CD4-positive, alpha-beta memory T cell (primary cell): ENCODE results near the gene SPRR5. TPM values are rescaled to one million over a fixed set of nuclear protein-coding genes. Genes with fewer than 3 reads are reported as not detected.

Experiments used
- CTCF ChIA-PET: fragments of 350-600 bp; sonication (Branson Sonifier 250); formaldehyde crosslinking; loops from one replicate; lab custom pipeline; 2021; ENCODE audit warnings: inconsistent platforms; ENCODE audit not compliant: partially characterized antibody; lab: Charles Lee
- POLR2A ChIA-PET: fragments of 350-600 bp; sonication (Branson Sonifier 250); formaldehyde crosslinking; loops from one replicate; lab custom pipeline; 2021; ENCODE audit not compliant: partially characterized antibody; lab: Charles Lee
- DNase-seq, 5 donors: peaks; one replicate each; pipeline versions ENCODE4 v3.0.0 to v3.0.0-alpha.2; 2020 to 2022; ENCODE audit warnings: mixed read lengths in 1 of 5
- H3K27ac ChIP-seq: one replicate; pipeline ENCODE4 v1.7.0; 2013; ENCODE audit warnings: low read depth, low read length
- H3K27me3 ChIP-seq: 2 replicates; pipeline ENCODE4 v1.7.0; 2013; ENCODE audit warnings: mild to moderate bottlenecking, low read length, moderate library complexity; ENCODE audit not compliant: insufficient read depth
- H3K36me3 ChIP-seq: 2 replicates; pipeline ENCODE4 v1.7.0; 2013; ENCODE audit warnings: mild to moderate bottlenecking, low read length, moderate library complexity; ENCODE audit not compliant: insufficient read depth
- H3K4me1 ChIP-seq: 2 replicates; pipeline ENCODE4 v1.7.0; 2013; ENCODE audit warnings: mild to moderate bottlenecking, low read length, moderate library complexity; ENCODE audit not compliant: insufficient read depth
- H3K4me3 ChIP-seq, 2 donors: one replicate each; pipeline ENCODE4 v1.7.0; 2013; ENCODE audit warnings: low read length in 2 of 2, mild to moderate bottlenecking in 1 of 2
- H3K9me3 ChIP-seq, 2 donors: one replicate each; pipeline ENCODE4 v1.7.0; 2013; ENCODE audit warnings: low read length in 2 of 2, control low read depth in 1 of 2; ENCODE audit not compliant: control insufficient read depth in 1 of 2
- H3K27ac Mint-ChIP-seq, 7 donors: one replicate each; pipeline ENCODE4 v1.8.0; 2020 to 2021; ENCODE audit warnings: mixed read lengths in 7 of 7, mild to moderate bottlenecking in 6 of 7, inconsistent platforms in 3 of 7, moderate library complexity in 3 of 7
- H3K27me3 Mint-ChIP-seq, 2 donors: one replicate each; pipeline ENCODE4 v1.8.0; 2020 to 2021; ENCODE audit warnings: mixed read lengths in 2 of 2
- H3K36me3 Mint-ChIP-seq, 2 donors: one replicate each; pipeline ENCODE4 v1.8.0; 2020 to 2021; ENCODE audit warnings: mixed read lengths in 2 of 2, inconsistent platforms in 1 of 2, mild to moderate bottlenecking in 1 of 2
- H3K4me1 Mint-ChIP-seq, 4 donors: one replicate each; pipeline ENCODE4 v1.8.0; 2020 to 2021; ENCODE audit warnings: mixed read lengths in 4 of 4, mild to moderate bottlenecking in 1 of 4
- H3K4me3 Mint-ChIP-seq, 8 donors: one replicate each; pipeline ENCODE4 v1.8.0; 2020 to 2021; ENCODE audit warnings: mixed read lengths in 8 of 8, mild to moderate bottlenecking in 7 of 8, moderate library complexity in 6 of 8, inconsistent platforms in 3 of 8
- H3K9me3 Mint-ChIP-seq, 8 donors: one replicate each; pipeline ENCODE4 v1.8.0; 2020 to 2021; ENCODE audit warnings: mixed read lengths in 8 of 8, mild to moderate bottlenecking in 5 of 8, inconsistent platforms in 3 of 8, moderate library complexity in 1 of 8
- intact Hi-C: fragments of 100-400 bp; cut with micrococcal nuclease; formaldehyde crosslinking; loops from one replicate; pipeline ENCODE4 v1.15.1; 2023
- polyA plus RNA-seq, 2 donors: library from polyadenylated mRNA; unstranded; fragments of 300-500 nt; fragmentation: Illumina TruSeq; gene quantifications; one replicate each; pipeline ENCODE4 v1.2.3, GENCODE V29; 2021
- total RNA-seq, 2 experiments: library from RNA; stranded (reverse); gene quantifications; one replicate each; pipeline ENCODE4 v1.2.3, GENCODE V29; 2021

Gene SPRR5
- total and polyA plus RNA-seq, 4 experiments from 2014 or later = not detected

DNA sequence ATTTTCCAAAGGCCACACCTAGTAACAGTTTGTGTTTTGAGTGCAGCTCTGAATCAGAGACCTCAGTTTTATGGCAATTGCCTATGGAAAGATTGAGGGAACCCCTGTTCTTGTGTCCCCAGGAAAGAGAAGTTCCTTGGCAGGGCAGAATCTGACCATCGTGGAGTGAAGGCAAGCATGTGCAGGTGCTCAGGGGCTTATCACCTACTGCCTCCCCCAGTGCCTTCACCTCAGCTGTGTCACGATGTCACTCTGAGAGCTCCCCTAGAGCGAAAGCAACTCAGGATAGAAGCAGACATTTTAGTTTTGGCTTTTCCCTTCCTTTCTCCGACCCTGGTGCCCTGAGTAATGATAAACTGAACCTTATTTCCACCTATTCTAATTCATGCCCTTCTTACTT is 35.1 kb downstream of the SPRR5 start:
- DNase-seq = no peak
- no peaks in the 10 kb centered on the region for H3K4me1 ChIP-seq
- Mint-ChIP-seq H3K4me3 (no peak overlapping the region), H3K36me3 (no peaks in the 10 kb centered on the region), H3K27me3 (peaks cover 24 to 49% of the 10 kb centered on the region in 2 donors), H3K27ac (no peak overlapping the region), H3K9me3 (peaks cover 0 to 1% (median 0%) of the 10 kb centered on the region in 8 donors), H3K4me1 (no peaks in the 10 kb centered on the region)
- no peaks in the 10 kb centered on the region for H3K36me3 ChIP-seq
- H3K27me3 ChIP-seq = no peaks in the 10 kb centered on the region
- POLR2A ChIA-PET = no interaction called here
- CTCF ChIA-PET = no interaction called here
- H3K4me3 ChIP-seq = no peak overlapping the region
- no peak overlapping the region for H3K27ac ChIP-seq
- intact Hi-C loops = no loop called here
- no peaks in the 10 kb centered on the region for H3K9me3 ChIP-seq

DNA sequence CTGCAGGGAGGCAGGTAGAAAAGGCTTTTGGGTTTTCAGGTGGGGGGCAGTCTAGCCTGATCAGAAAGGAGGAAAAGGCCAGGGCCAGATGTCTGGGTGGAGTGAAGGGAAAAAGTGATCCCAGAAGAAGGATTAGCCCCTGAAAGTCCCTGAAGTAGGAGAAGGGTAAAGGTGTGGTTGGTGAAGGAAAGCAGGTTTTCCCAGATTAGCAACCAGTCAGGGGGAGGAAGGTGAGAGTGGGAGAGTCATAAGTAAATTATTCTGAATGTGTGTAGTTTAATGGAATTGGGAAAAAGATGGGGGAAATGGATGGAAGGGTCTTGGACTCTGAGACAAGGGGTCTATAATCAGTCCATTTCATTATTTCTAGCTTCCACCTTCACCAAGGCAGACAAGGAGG is 36.2 kb downstream of the SPRR5 start:
- no peak for DNase-seq
- CTCF ChIA-PET = no interaction called here
- Mint-ChIP-seq H3K9me3 (peaks cover 0 to 1% (median 0%) of the 10 kb centered on the region in 8 donors), H3K27ac (no peak overlapping the region), H3K27me3 (peaks cover 28 to 51% of the 10 kb centered on the region in 2 donors), H3K4me3 (no peak overlapping the region), H3K4me1 (no peaks in the 10 kb centered on the region), H3K36me3 (no peaks in the 10 kb centered on the region)
- Histone ChIP-seq H3K27me3 (no peaks in the 10 kb centered on the region), H3K4me3 (no peak overlapping the region), H3K9me3 (no peaks in the 10 kb centered on the region), H3K4me1 (no peaks in the 10 kb centered on the region), H3K27ac (no peak overlapping the region), H3K36me3 (no peaks in the 10 kb centered on the region)
- POLR2A ChIA-PET = no interaction called here
- intact Hi-C loops = no loop called here

DNA sequence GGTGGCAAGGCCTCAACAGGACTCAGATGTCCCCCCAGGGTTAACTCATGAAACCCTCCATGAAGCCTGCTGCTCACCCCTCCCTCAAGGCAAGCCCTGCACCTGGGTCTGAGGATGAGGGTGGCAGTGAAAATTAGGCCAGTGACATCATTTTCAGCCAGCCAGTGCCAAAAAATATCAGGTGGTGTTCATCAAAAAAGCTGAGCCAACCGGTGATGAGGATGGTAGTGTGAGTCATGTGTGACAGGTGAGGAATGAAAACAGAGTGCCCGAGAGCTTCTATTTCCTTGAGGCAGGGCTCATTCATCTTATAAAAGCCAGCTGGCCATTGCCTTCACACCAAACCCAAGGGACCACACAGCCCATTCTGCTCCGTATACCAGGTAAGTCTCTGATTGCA is 36.7 kb downstream of the SPRR5 start, which contains the start of gene SPRR1A:
SPRR1A (plus strand) TSS at position 339 of the 400 bp plus-strand sequence. CDS start 1,150 bp downstream, outside the sequence.
- H3K9me3 ChIP-seq = no peaks in the 10 kb centered on the region
- Mint-ChIP-seq H3K4me1 (no peaks in the 10 kb centered on the region), H3K4me3 (no peak within 1 kb of the TSS), H3K9me3 (peaks cover 0 to 1% (median 0%) of the 10 kb centered on the region in 8 donors), H3K27ac (no peak within 1 kb of the TSS), H3K36me3 (no peaks in the 10 kb centered on the region), H3K27me3 (peaks cover 32 to 47% of the 10 kb centered on the region in 2 donors)
- no peak for DNase-seq
- no peak within 1 kb of the TSS for H3K27ac ChIP-seq
- H3K27me3 ChIP-seq = no peaks in the 10 kb centered on the region
- intact Hi-C loops = no loop called here
- ChIA-PET CTCF (no interaction called here), POLR2A (no interaction called here)
- no peaks in the 10 kb centered on the region for H3K36me3 ChIP-seq
- no peak within 1 kb of the TSS for H3K4me3 ChIP-seq
- no peaks in the 10 kb centered on the region for H3K4me1 ChIP-seq

DNA sequence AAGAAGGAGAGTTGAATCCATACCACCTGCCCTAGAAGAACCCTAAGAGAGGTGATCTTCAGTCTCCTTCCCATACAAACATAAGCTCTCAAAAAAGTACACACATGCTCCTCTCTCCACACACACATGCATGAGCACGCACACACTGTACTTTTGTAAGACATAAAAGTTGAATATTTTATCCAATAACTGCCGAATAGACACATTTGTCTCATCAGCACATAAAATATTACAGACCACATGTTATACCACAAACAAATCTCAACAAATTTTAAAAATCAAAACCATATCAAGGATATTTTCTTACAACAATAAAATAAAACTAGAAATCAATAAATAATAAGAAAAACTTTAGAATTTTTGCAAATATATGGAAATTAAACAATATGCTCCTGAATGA is 39.6 kb downstream of the SPRR5 start:
- no peaks in the 10 kb centered on the region for H3K36me3 ChIP-seq
- ChIA-PET CTCF (no interaction called here), POLR2A (no interaction called here)
- H3K27ac Mint-ChIP-seq = no peak overlapping the region
- peaks cover 23 to 34% of the 10 kb centered on the region in 2 donors for H3K27me3 Mint-ChIP-seq
- DNase-seq = no peak
- H3K4me1 ChIP-seq = no peaks in the 10 kb centered on the region
- H3K36me3 Mint-ChIP-seq = no peaks in the 10 kb centered on the region
- no peak overlapping the region for H3K4me3 Mint-ChIP-seq
- H3K9me3 Mint-ChIP-seq = peaks cover 0 to 1% (median 0%) of the 10 kb centered on the region in 8 donors
- H3K4me3 ChIP-seq = no peak overlapping the region
- no peaks in the 10 kb centered on the region for H3K9me3 ChIP-seq
- intact Hi-C loops = no loop called here
- no peak overlapping the region for H3K27ac ChIP-seq
- H3K27me3 ChIP-seq = no peaks in the 10 kb centered on the region
- no peaks in the 10 kb centered on the region for H3K4me1 Mint-ChIP-seq

DNA sequence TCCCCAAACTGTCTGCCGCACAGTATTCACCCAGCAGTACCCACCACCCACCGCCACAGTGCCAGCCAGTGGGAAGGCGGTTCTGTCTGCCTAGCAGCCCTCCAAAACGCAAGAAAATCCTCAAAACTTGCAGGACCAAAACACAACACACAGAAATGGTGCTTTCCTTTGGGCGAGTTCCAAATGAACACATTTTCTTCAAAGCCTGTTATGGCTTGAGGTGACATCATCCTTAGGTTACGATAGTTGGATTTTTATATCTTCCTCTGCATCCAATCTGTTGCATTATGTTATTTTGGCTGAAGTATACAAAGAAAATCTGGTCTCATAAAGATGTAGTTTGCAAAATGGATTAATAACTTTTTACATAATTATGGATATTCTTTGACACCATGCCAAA is 46.2 kb downstream of the SPRR5 start:
- no peak overlapping the region for H3K4me3 ChIP-seq
- Mint-ChIP-seq H3K4me3 (no peak overlapping the region), H3K4me1 (no peaks in the 10 kb centered on the region), H3K27me3 (peaks cover 6 to 19% of the 10 kb centered on the region in 2 donors), H3K9me3 (peaks cover 0 to 9% (median 3%) of the 10 kb centered on the region in 8 donors), H3K27ac (no peak overlapping the region), H3K36me3 (no peaks in the 10 kb centered on the region)
- POLR2A ChIA-PET = no interaction called here
- no peak for DNase-seq
- H3K4me1 ChIP-seq = no peaks in the 10 kb centered on the region
- no peak overlapping the region for H3K27ac ChIP-seq
- no peaks in the 10 kb centered on the region for H3K36me3 ChIP-seq
- H3K9me3 ChIP-seq = no peaks in the 10 kb centered on the region
- no peaks in the 10 kb centered on the region for H3K27me3 ChIP-seq
- intact Hi-C loops = no loop called here
- CTCF ChIA-PET = no interaction called here

DNA sequence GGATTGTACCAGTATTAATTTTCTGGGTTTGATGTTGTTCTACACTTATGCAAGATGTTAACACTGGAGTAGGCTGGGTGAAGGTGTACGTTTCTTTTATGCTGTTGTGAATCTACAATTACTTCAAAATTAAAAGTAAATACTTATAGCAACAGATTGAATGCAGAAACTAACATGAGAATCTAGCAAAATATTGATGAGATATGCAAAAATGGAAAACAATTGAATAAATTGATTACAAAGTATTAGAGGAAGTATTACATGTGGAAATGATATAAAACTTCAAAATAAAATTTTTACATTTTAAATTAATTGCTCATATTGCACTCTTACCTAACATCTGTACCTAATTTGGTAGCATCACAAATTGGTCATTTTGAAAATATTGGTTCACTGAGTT is 48.8 kb downstream of the SPRR5 start:
- H3K4me3 ChIP-seq = no peak overlapping the region
- no peak for DNase-seq
- Mint-ChIP-seq H3K4me1 (no peaks in the 10 kb centered on the region), H3K4me3 (no peak overlapping the region), H3K27ac (no peak overlapping the region), H3K36me3 (no peaks in the 10 kb centered on the region), H3K27me3 (peaks cover 13 to 19% of the 10 kb centered on the region in 2 donors), H3K9me3 (peaks cover 0 to 9% (median 3%) of the 10 kb centered on the region in 8 donors)
- H3K27me3 ChIP-seq = no peaks in the 10 kb centered on the region
- intact Hi-C loops = no loop called here
- CTCF ChIA-PET = no interaction called here
- no peaks in the 10 kb centered on the region for H3K9me3 ChIP-seq
- POLR2A ChIA-PET = no interaction called here
- H3K4me1 ChIP-seq = no peaks in the 10 kb centered on the region
- no peaks in the 10 kb centered on the region for H3K36me3 ChIP-seq
- no peak overlapping the region for H3K27ac ChIP-seq

DNA sequence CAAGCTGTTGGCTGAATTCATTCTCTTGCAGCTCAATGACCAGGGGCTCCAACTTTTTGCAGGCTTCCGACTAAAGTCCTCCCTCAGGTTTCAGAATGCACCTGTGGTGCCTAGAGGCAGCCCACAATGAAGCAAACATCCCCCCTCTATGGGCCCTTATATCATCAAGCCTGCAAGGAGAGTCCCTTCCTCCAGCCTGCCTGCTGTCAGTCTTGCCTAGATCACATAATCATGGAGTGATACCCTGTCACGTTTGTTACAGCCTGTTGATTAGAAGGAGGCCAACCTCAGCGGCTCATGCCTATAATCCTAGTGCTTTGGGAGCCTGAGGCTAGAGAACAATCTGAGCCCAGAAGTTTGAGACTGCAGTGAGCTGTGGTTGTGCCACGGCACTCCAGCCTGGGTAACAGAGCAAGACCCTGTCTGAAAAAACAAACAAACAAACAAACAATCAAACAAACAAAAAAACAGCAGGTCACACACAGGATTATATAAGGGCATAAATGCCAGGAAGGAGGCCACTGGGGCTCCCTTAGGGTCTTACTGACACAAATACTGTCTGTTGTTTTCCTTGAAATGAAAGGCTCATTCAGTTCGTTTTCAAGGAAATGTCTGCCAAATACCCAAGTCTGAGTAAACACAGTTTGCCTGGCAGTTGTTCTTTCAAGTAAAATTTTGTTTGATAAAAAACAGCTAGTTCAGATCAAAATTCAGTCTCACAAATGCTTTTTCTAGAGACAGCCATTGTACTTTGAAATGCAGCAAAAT is 49.8 kb downstream of the SPRR5 start:
- CTCF ChIA-PET = no interaction called here
- no peaks in the 10 kb centered on the region for H3K9me3 ChIP-seq
- H3K27ac ChIP-seq = no peak overlapping the region
- no peaks in the 10 kb centered on the region for H3K36me3 ChIP-seq
- no peaks in the 10 kb centered on the region for H3K4me1 ChIP-seq
- H3K27me3 ChIP-seq = no peaks in the 10 kb centered on the region
- Mint-ChIP-seq H3K4me3 (no peak overlapping the region), H3K27ac (no peak overlapping the region), H3K36me3 (no peaks in the 10 kb centered on the region), H3K4me1 (no peaks in the 10 kb centered on the region), H3K27me3 (peaks cover 16 to 19% of the 10 kb centered on the region in 2 donors), H3K9me3 (peaks cover 0 to 9% (median 3%) of the 10 kb centered on the region in 8 donors)
- POLR2A ChIA-PET = no interaction called here
- H3K4me3 ChIP-seq = no peak overlapping the region
- no peak for DNase-seq
- intact Hi-C loops = no loop called here
